DMS114 treated with DMSO at 0.1 percent for 48 hours (cell line): ENCODE measurements around the gene MMP3.
"Not testable (repeated sequence)": the region's sequence is repeated elsewhere in the genome, so short reads cannot be mapped to it uniquely, and the experiment has no call there.

Experiments used
- DNase-seq: peaks from one replicate; lab custom pipeline; 2025; ENCODE audit not compliant: unreplicated experiment; lab: John Stamatoyannopoulos, UW

Gene MMP3

GRCh38 chr11:102843489-102843888 is at the start of gene MMP3:
MMP3 (minus strand) TSS chr11:102843609; CDS start chr11:102843546, 63 bp downstream.
- DNase-seq = no peak

- DNase-seq = no peak
Observed at GRCh38 chr11:102891736-102892135, 48.3 kb upstream of the MMP3 start.

DNA sequence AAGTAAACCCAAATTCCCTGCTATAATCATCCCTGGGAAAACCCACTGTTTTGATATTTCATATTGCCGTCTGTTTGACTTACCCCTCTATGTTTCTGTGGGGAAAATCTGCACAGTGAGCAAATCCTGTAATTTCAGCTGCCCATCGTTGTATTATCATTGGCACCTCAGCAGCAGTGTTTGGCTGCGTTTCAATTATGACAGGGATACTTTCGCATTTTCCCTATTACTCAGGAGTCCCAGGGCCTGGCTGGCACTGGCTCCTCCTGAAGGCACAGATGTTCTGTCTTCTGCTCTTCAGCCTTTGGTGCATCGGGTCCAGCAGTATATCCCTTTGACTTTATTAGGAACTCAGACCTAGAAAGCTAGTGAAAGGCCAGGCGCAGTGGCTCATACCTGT is 43.6 kb upstream of the MMP3 start:
- no peak for DNase-seq

DNA sequence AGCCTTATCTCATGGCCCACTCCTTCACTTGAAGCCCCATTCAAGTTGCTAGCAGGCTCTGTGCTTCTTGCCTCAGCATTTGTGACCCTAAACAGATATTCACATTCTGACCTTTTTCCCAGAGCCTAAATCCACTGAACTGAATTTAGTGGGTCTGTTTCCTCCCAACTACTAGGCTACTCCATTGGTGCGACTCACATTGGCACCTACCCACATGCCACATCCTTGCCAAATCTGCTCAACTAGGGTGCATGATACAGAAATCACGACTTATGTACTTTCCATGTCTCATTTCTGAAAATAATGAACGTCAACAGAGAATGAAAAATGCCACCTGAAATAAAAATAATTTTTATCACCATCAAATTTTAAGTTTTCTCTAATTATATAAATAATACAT is 39.7 kb upstream of the MMP3 start:
- no peak for DNase-seq

- DNase-seq = no peak
Observed at GRCh38 chr11:102882389-102883024, 39.1 kb upstream of the MMP3 start.

DNA sequence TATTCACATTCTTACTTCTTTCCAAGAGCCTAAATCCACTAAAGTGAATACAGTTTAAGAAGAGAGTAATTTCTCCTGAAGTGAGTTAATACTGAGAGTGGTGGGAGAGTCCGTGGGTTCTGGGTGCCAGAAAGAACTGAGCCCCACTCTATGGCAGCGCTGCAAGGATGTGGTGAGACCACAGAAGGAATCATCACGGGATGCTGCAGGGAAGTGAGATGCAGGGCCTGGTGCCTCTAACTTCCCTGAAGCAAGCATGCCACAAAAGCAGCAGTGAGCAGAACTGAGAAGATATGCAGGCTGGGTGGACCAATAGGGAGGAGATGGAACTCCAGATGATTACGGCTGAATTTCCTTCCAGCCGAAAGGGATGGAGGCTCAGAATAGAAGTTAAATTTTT is 36.4 kb upstream of the MMP3 start:
- DNase-seq = no peak

GRCh38 chr11:102878595-102878994 is 35.2 kb upstream of the MMP3 start:
- no peak for DNase-seq

- DNase-seq = no peak
Observed at GRCh38 chr11:102874852-102875251, 31.4 kb upstream of the MMP3 start, which contains the start of gene MMP12. MMP12 (minus strand) TSS chr11:102874982; CDS start chr11:102874937, 45 bp downstream.

DNA sequence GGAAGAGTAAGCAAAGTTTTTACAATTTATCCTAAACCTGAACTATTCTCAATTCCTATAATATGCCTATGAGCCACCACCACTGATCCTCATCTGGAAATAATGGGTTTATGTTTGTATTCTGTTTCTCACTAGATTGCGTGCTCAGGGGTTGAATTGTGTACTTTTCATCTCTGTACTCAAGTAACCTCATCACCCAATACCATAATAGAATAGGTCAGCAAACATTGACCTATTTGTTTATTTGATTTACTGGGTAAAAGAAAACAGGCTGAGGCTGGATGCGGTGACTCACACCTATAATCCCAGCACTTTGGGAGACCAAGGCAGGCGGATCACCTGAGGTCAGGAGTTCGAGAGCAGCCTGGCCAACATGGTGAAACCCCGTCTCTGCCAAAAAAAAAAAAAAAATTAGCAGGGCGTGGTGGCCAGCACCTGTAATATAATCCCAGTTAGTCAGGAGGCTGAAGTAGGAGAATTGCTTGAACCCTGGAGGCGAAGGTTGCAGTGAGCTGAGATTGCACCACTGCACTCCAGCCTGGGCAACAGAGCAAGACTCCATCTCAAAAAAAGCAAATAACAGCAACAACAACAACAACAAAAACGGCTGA is 26.1 kb upstream of the MMP3 start:
- not testable (repeated sequence) for DNase-seq

DNA sequence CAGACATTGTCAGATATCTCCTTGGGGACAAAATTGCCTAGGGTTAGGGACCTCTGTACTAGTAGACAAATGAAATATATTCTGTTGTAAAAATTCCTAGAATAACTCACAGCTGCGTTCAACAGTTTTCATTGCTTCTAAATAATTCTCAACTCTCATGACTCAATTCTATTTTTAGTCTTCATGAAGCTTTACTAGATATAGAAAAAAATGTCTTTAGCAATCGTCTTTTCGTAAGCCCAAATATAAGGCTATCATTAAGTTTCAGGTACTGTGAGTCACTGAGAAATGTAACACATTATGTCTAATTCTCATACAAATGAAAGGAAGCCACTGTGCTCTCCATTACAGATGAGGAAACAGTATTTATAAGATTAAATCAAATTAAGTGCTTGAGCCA is 24.9 kb upstream of the MMP3 start:
- DNase-seq = no peak

DNA sequence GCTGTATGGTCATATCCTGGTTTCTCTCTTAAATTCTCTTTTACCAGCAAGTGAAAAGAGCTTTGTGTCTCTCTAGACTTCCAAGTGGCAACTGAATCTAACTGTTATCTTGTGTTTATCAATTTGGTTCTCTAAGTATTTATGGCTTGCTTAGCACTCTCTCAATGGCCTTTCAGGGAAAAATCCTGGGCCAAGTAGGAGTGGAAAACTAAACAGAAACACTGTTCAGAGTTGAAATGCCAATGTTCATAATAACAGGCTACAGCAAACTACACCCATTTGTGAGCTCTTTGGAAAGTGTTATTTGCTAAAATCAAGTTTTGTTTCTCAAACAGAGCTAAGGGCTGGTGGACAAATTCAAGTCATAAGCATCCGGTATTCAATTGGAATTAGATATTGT is 21.3 kb upstream of the MMP3 start:
- DNase-seq = no peak

- no peak for DNase-seq
Observed at GRCh38 chr11:102853956-102854355, 10.5 kb upstream of the MMP3 start.

DNA sequence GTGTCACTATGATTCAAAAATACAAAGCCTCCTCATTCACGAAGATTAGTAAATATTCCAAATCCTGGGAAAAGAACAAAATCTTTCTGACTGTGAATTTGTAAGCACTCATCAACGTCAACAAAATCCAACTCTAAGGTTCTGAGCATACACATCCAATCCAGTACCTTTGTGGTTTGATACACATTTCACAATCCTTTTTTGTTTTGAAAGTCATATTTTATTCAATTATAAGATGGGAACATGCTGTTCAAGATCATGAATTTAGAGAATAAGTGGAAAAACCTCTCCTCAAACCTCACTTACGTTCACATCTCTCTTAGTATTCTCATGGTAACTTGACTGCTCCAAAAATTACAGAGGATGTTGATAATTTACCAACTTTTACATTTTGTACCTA is 9.6 kb upstream of the MMP3 start:
- no peak for DNase-seq

DNA sequence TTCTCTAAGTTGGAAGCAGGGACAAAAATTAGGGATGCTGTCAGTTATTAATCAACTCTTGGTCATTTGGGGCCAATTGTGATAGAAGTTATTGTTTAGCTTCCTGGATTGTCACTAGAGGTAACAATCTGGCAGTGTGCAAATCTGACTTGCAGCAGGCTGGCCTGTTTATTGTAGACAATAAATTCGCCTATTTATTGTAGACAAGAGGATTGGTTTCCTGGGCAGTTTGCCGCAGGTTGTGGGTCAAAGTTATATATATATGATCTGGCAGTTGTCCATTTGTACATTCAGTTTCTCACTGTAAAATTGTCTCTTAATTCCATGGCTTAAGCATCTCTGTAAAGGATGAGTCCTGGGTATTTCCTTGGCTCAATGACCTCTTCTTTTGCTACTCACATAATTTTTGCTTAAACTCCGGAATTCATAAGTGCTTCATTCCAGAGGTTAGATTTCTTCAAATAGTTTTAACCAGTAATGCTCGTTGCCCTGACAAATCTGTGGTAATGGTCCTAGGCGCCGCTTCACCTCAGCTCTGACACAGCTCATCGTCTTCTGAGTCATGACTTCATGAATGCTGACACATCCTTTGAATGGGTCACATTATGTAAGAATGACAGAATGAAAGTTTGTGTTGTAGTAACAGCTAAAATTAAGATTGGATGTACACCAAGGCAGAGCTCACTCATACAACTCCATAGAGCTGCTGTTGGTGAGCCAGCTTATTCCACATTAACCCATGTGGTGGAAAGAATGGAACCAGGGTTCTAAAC is 7.8 kb upstream of the MMP3 start:
- no peak for DNase-seq

GRCh38 chr11:102849311-102849710 is 5.9 kb upstream of the MMP3 start:
- DNase-seq = no peak

DNA sequence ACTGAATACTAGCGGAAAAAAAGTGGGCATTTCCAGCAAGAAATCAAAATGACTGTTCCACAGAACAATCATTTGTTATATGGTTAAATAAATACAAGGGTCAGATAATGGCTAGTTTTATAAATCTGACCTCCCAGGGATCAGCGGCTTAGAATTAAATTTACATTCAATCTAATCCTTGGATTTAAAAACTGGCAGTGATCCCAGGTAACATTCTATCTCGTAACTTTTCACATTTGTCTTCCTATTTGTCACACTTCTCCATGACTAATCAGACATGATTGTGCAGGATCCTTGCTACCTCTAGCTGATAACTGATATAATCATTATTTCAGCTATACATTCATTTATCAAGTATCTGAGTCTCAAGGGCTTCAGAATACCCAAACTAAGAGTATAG is 2.9 kb upstream of the MMP3 start:
- DNase-seq = no peak

DNA sequence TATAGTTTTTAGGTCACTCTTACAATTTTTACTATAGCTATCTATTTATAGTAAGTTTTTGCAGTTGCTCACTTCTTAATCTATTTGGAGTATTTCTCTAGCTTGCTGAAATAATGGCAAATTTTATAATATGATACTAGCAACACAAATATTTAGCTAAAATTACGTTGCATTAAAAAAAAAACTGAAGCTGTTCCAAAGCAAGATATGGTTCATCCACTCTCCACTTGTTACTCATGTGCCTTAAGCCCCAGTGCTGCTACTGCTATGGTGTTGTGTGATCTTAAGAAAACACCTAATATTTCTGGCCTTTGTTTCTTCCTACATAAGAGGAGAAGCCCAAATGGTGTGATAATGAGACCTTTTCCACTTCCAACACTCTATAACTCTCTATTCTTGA is 479 bp downstream of the MMP3 start:
- no peak for DNase-seq

DNA sequence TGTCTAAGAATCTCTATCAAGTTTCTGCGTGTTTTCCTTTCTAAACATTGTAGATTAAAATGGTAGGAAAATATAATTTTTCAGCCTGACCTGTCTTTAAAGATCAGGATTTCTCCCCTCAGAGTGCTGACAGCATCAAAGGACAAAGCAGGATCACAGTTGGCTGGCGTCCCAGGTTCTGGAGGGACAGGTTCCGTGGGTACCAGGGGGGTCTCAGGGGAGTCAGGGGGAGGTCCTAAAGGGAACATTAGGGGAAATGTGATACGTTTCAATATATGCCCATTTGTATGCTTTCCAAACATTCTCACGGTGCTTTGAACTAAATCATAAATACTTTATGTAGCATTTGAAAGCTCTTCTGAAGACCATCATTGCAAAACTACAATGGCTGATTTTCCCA is 3.4 kb downstream of the MMP3 start:
- DNase-seq = no peak

DNA sequence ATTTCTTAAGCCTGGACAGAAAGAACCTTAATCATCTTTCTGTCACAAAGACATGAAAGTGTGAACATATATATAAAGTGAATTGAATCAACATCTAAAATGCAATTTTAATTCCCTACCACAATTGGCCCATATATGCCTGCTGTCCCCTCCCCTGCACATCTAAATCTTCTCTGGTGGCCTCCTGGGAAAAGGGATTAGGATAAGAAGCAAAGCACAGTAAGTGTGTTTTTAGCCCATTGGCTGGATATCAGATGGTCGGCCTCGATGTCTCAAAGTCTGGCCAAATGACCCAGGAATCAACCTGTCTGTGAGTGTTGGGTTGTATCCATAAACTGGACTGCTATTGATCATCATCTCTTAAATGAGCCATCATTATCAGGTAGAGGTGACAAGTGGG is 5.8 kb downstream of the MMP3 start:
- DNase-seq = no peak

DNA sequence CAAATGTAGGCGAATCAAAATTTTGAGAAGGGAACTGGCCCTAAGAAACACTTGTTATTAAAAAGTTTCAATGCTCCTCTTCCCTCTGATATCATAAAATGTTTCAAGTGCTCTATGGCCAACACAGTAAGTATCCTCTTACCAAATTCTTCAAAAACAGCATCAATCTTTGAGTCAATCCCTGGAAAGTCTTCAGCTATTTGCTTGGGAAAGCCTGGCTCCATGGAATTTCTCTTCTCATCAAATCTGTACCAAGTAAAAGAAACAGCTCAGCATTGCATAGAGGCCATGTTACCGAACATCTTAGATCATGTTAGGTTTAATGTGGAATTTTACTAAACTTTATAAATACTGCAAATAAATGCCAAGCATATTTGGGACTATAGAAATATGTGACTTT is 6.3 kb downstream of the MMP3 start:
- DNase-seq = no peak

- no peak for DNase-seq
Observed at GRCh38 chr11:102836290-102836875, 7.0 kb downstream of the MMP3 start.

DNA sequence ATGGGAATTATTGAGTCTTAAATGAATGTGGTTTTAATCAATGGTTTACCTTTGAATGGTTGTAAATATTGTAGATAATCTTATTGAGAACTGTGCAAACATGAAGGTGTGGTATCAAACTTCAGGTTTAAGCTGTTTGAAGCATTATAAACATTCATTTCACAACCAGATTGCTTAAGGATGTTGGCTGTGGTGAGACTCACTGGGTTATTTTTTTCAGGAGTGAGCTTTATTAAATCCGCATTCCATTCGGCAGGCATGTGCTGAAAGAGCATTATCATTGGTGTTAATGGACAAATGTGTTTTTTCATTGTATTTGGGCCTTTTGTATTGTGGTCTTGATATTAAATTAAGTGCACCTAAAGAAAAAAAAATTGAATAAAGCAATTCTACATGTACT is 9.7 kb downstream of the MMP3 start:
- no peak for DNase-seq
